ENCODE results near the gene VPS11. TPM values are rescaled to one million over a fixed set of nuclear protein-coding genes. Genes with fewer than 3 reads are reported as not detected.
A peak's percentile ranks its signal among the peaks of the same experiment; 100 is the strongest.

The VPS11 gene
- total RNA-seq, 1 donor from 2014 or later: 30.1 TPM

DNA sequence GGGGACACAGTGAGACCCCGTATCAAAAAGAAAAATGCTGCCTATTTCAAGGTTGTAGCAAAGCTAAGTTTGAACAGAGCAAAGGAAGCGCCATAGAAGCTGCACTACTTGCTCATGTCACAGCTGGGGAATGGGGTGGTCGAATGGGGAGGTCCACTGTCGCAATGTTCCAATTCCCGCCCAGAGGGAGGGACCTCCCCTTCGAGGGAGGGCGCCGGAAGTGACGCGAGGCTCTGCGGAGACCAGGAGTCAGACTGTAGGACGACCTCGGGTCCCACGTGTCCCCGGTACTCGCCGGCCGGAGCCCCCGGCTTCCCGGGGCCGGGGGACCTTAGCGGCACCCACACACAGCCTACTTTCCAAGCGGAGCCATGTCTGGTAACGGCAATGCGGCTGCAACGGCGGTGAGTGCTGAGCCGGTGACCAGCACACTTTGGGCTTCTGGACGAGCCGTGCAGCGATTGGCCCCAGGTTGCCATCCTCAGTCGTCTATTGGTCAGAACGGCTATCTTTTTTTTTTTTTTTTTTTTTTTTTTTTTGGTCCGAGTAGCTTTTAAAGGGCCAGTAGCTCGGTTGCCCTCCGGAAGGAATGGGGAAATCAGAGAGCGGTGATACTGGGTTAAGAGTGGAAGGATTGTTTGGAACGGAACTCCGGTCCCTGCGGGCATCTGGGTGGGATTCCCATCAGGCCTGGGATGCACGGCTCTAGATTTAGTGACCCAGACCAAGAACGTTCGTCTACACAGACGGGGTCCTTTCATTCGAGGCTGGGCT, 17.2 kb downstream of the VPS11 start, which contains the start of gene HMBS:
HMBS (plus strand) TSS at position 219 of the 774 bp plus-strand sequence; CDS start at position 372, 153 bp downstream.
- Mint-ChIP-seq H3K36me3 (ENCODE audit: low read depth) (peaks cover 14% of the 10 kb centered on the region), H3K4me3 (ENCODE audit: unreplicated experiment) (peak within 1 kb of the TSS; percentile 91), H3K27ac (ENCODE audit: unreplicated experiment) (peak within 1 kb of the TSS; percentile 92), H3K9me3 (ENCODE audit: low read depth) (no peaks in the 10 kb centered on the region), H3K27me3 (ENCODE audit: low read depth) (no peaks in the 10 kb centered on the region), H3K4me1 (ENCODE audit: low read depth) (peaks cover 18% of the 10 kb centered on the region)
- peak; percentile 95 for DNase-seq (ENCODE audit: low spot score)
- TF ChIP-seq, protein P1, sequence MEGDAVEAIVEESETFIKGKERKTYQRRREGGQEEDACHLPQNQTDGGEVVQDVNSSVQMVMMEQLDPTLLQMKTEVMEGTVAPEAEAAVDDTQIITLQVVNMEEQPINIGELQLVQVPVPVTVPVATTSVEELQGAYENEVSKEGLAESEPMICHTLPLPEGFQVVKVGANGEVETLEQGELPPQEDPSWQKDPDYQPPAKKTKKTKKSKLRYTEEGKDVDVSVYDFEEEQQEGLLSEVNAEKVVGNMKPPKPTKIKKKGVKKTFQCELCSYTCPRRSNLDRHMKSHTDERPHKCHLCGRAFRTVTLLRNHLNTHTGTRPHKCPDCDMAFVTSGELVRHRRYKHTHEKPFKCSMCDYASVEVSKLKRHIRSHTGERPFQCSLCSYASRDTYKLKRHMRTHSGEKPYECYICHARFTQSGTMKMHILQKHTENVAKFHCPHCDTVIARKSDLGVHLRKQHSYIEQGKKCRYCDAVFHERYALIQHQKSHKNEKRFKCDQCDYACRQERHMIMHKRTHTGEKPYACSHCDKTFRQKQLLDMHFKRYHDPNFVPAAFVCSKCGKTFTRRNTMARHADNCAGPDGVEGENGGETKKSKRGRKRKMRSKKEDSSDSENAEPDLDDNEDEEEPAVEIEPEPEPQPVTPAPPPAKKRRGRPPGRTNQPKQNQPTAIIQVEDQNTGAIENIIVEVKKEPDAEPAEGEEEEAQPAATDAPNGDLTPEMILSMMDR (IDR thresholded peaks at IDR 0.05): no peak

DNA sequence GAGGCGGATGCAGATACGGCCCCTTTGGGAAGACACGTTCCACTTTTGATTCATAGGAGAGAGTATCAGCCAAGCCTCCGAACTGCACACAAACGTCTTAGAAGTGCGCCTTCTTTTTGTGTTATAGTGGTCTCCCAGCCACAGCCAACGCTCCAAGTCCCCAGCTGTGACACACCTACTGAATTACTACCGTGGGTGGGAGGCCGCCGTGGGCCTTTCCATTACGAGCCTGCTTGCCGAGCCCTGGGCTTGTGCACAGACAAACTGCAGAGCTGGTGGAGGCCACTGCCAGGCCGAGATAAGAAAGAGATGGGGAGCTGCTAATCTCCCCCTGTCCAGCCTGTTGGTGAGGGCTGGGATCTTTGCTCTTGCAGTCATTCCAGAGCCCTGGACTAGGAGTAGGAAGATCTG, 17.8 kb downstream of the VPS11 start:
- peak overlapping the region; percentile 91 for H3K4me3 Mint-ChIP-seq (ENCODE audit: unreplicated experiment)
- peaks cover 12% of the 10 kb centered on the region for H3K36me3 Mint-ChIP-seq (ENCODE audit: low read depth)
- peaks cover 18% of the 10 kb centered on the region for H3K4me1 Mint-ChIP-seq (ENCODE audit: low read depth)
- DNase-seq (ENCODE audit: low spot score): no peak
- TF ChIP-seq, protein P1 (IDR thresholded peaks at IDR 0.05): no peak
- H3K27me3 Mint-ChIP-seq (ENCODE audit: low read depth): no peaks in the 10 kb centered on the region
- peak overlapping the region; percentile 92 for H3K27ac Mint-ChIP-seq (ENCODE audit: unreplicated experiment)
- no peaks in the 10 kb centered on the region for H3K9me3 Mint-ChIP-seq (ENCODE audit: low read depth)

DNA sequence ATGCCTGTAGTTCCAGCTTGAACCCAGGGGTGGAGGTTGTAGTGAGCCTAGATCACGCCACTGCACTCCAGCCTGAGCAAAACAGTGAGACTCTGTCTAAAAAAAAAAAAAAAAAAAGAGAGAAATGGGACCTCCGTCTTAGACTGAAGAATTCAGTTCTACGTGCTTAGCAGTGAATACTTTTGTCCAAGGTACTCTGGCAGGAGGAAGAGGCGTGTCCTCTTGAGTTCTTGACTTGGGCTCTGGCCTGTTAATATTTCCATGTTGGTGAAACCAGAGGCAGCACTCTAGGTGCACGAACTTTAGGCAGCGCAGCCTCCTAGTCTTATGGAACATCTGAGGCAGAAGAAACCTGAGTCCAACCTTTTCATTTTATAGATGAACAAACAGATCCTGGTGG, 19.5 kb downstream of the VPS11 start:
- Mint-ChIP-seq H3K4me3 (ENCODE audit: unreplicated experiment) (no peak overlapping the region), H3K27me3 (ENCODE audit: low read depth) (no peaks in the 10 kb centered on the region), H3K27ac (ENCODE audit: unreplicated experiment) (no peak overlapping the region), H3K9me3 (ENCODE audit: low read depth) (no peaks in the 10 kb centered on the region), H3K36me3 (ENCODE audit: low read depth) (peaks cover under 1% of the 10 kb centered on the region), H3K4me1 (ENCODE audit: low read depth) (peaks cover 24% of the 10 kb centered on the region)
- TF ChIP-seq, protein P1 (IDR thresholded peaks at IDR 0.05): no peak
- no peak for DNase-seq (ENCODE audit: low spot score)

DNA sequence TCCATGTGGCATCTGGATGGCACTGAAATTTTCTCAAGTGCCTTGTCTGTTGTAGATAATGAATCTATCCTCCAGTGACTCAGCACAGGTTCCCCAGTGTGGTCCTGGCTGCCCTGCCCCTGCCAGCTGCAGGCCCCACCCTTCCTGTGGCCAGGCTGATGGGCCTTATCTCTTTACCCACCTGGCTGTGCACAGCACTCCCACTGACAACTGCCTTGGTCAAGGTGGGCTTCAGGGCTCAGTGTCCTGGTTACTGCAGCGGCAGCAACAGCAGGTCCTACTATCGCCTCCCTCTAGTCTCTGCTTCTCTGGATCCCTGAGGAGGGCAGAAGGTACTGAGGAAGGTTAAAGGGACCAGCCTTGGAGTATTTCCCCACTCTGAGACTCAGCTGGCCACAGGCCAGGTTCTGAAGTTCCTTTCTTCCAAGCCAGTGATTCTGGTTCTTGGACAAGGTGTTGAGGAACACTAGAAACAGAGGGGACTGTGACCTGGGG, 20.2 kb downstream of the VPS11 start:
- Mint-ChIP-seq H3K36me3 (ENCODE audit: low read depth) (peaks cover 2% of the 10 kb centered on the region), H3K27me3 (ENCODE audit: low read depth) (no peaks in the 10 kb centered on the region), H3K4me3 (ENCODE audit: unreplicated experiment) (no peak overlapping the region), H3K4me1 (ENCODE audit: low read depth) (peaks cover 30% of the 10 kb centered on the region), H3K9me3 (ENCODE audit: low read depth) (no peaks in the 10 kb centered on the region), H3K27ac (ENCODE audit: unreplicated experiment) (no peak overlapping the region)
- no peak for DNase-seq (ENCODE audit: low spot score)
- TF ChIP-seq, protein P1 (IDR thresholded peaks at IDR 0.05): no peak

DNA sequence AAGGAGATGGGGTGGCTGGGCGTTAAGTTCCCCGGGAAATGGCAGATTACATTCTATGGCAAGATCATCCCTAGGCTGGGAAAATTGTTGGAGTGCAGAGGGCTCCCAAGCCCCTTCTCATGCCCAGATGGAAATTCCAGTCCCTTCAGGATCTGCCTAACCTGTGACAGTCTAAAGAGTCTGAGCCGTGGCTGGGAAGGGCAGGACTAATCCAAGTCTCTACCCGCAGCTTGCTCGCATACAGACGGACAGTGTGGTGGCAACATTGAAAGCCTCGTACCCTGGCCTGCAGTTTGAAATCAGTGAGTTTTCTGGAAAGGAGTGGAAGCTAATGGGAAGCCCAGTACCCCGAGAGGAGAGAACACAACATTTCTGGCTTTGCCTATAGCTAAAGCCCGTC, 20.8 kb downstream of the VPS11 start:
- no peaks in the 10 kb centered on the region for H3K27me3 Mint-ChIP-seq (ENCODE audit: low read depth)
- H3K27ac Mint-ChIP-seq (ENCODE audit: unreplicated experiment): no peak overlapping the region
- H3K9me3 Mint-ChIP-seq (ENCODE audit: low read depth): no peaks in the 10 kb centered on the region
- TF ChIP-seq, protein P1 (IDR thresholded peaks at IDR 0.05): no peak
- H3K4me1 Mint-ChIP-seq (ENCODE audit: low read depth): peaks cover 37% of the 10 kb centered on the region
- peaks cover 2% of the 10 kb centered on the region for H3K36me3 Mint-ChIP-seq (ENCODE audit: low read depth)
- H3K4me3 Mint-ChIP-seq (ENCODE audit: unreplicated experiment): no peak overlapping the region
- no peak for DNase-seq (ENCODE audit: low spot score)
